Lung microvascular endothelial cell (primary cell): ENCODE measurements around the gene C1orf87. TPM values are rescaled to one million over a fixed set of nuclear protein-coding genes. Genes with fewer than 3 reads are reported as not detected.
"Not testable (repeated sequence)": the region's sequence is repeated elsewhere in the genome, so short reads cannot be mapped to it uniquely, and the experiment has no call there.

Experiments
- DNase-seq, 2 donors: peaks; one replicate each; pipeline versions ENCODE4 v3.0.0 to v3.0.0-alpha.2; 2010; ENCODE audit warnings: low read depth in 2 of 2
- total RNA-seq: library from RNA; depleted of rRNA; stranded (reverse); fragments of >200 nt; gene quantifications from 2 replicates; pipeline ENCODE4 v1.2.1, GENCODE V29; 2014

The C1orf87 gene
- total RNA-seq, 1 donor from 2014 or later, result not detected

- no peak for DNase-seq
Observed at GRCh38 chr1:59994302-59995198, 79.0 kb downstream of the C1orf87 start.

DNA sequence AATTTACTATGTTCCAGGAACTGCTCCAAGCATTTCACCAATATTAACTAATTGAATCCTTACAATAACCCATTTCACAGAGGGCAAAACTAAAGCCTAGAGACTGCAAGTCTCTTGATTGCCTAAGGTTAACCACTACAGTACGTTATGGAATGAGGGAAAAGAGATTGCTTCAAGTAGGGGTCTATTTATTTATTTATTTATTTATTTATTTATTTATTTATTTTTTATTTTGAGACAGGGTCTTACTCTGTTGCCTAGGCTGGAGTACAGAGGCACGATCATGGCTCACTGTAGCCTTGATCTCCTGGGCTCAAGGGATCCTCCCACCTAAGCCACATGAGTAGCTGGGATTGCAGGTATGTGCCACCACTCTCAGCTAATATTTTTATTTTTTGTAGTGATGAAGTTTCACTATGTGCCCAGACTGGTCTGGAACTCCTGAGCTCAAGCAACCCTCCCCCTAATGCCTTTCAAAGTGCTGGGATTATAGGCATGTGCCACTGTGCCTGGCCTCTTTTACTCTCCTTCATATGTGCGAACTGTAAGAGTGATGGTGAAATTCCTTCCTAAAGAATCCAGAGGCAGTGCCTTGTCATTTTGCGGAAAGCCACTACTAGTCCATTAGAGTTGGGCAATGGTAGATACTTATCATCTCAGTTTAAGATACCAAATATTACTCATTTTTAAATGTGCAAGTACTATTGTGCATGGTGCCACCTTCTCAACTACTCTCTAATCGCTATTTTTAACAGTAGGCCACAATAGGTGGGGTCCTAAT, 81.3 kb downstream of the C1orf87 start:
- DNase-seq, result no peak

DNA sequence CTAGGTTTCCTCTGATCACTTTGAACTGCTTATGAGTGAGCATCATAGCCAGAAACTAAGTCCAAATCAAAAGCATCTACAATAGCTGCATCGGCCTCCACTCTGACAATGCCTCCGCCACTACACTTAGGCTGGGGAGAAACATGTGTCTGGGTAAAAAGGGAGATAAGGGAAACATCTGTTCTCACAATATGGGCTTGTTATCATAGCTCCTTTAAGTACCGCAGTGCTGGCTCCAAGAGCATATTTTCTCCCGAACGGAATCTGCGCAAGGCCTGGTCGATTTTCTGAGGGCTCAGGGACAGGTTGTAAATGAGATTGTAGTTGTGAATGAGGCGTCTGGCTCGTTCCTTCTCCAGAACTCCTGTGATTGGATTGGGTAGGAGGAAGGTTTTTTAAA, 83.1 kb downstream of the C1orf87 start:
- no peak for DNase-seq

- no peak for DNase-seq
Observed at GRCh38 chr1:59986516-59987310, 86.9 kb downstream of the C1orf87 start.

DNA sequence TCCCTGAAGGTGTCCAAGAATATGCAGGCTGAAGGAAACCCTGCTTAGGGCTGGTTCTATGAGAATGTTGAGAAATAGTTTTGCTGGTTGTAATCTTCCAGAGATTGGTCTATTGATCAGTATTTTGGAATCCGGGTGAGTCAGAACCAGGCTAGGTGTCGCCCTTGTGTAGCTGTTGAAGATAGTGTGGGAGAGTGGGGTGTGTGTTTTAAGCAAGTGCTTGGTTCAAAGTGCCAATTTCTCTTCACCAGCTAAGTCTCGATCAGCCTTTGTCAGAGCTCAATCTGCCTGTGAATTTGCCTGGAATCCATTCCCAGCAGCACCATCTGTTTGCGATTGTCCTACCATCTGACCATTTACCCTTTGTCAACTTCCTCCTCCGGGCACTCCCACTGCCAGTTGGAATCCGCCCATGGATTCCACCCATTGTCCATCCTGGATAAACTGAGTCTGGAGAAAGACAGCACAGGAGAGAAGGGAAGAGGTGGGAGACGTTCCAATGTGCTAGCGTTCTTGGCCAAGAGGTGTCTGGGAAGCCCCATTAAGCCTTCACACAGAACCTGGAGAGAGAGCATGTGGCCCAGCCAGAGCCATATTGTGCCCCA, 87.6 kb downstream of the C1orf87 start:
- no peak for DNase-seq

GRCh38 chr1:59979666-59980065, 93.9 kb downstream of the C1orf87 start:
- no peak for DNase-seq

DNA sequence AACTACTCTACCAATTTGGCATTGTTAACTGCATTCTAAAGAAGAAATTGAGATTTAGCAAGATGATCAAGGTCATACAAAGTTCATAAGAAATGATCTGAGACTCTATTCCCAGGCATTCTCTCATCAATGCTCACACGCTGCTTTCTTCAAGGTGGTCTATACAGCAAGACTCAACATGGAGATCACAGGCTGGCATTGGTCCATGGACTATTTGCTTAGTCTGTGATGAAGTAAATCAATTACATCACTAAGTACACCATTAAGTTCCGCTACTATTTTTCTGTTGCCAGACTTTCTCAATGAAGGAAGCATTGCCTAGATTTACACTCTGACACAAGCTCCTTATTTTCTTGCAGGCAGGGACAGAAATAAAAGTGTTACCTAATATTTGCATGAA, 95.1 kb downstream of the C1orf87 start:
- no peak for DNase-seq

GRCh38 chr1:59978026-59978425, 95.5 kb downstream of the C1orf87 start:
- DNase-seq, result no peak

DNA sequence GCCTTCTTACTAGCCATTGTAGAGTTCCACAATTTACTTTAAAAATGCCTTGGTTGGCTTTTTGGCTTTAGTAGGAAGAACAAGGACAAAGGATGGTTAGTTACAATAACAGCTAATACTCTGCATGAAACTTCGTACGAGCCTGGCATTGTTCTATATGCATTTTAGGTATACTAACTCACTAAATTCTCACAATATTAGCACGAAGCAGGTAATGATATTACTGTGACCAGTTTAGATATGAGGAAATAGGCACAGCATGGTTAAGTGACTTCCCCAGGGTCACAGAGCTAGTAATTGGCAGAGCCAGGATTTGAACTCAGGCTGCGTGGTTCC, 96.5 kb downstream of the C1orf87 start:
- no peak for DNase-seq

DNA sequence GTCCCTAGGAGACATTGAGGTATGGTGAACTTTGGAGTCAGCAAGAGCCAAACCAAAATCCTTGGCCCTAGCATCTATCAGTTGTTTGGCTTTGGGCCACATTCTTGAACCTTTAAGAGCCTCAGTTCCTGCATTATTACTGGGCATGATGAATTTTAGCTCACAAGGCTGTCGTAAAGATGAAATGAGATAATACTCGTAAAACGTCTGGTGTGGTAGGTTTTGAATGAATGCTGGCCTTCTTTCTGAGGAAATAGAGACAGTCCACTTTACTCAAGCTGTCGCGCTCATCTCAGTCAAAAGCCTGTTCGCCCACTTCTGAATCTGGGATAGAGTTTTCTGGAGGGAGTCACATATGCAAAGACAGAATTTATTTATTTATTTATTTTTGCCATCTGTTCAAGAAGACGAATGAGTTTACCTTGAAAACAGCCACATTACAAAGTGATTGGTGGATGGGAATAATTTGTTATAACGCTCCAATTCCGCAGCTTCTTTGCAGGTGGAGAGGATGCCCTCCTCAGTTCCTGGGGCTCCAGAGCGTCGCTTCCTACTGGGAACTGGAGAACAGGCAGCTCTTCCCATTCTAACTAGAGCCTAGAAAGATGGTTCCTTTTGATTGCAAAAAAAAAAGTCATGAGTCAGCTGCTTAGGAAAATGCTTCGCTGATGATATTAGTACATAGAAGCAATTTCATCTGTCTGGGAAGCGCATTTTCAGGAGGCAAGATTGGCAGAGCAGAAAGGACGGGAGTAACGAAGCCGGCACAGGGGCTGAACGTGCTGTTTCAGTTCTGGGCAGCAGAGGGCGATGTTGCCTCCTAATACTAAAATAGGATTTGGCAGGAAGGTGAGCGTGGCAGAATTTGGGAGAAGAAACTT, 97.1 kb downstream of the C1orf87 start:
- DNase-seq, result peak; percentile 52 to 65

- DNase-seq, result no peak
Observed at GRCh38 chr1:59973719-59974118, 99.9 kb downstream of the C1orf87 start.

DNA sequence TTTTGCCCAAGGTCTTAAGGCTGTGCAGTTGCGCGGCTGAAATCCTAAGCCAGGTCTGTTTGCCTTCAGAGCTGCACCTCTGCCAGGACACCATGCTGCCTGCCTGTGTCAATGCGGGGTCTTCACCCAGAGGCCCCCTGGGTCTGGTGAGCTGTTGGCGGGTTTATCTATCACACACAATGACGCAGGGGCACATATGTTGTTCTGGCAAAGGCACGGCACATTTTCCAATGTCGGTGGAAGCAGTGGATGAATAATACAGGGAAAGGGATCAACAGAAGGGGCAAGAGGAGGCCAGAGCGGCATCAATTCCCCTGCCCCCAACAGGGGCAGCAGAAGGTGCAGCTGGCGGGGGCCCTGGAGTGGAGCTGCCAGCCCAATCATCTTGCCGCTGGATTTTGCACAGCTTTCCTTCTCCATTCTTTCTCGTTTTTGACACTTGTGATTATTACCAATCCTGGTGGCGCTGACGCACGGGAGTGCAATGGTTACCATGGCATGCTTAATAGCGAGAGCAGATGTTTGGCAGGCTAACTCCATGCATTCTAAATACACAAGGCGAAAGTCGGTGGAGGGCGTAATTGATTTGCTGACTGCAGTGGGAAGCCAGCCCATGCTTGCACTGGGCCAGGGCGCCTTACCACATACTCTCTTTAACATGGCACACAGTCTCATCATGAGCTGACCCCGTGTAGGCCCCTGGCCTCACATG, 101.2 kb downstream of the C1orf87 start:
- no peak for DNase-seq

- peak; percentile 62 to 70 for DNase-seq
Observed at GRCh38 chr1:59971464-59971911, 102.1 kb downstream of the C1orf87 start.

GRCh38 chr1:59969542-59970175, 103.9 kb downstream of the C1orf87 start:
- not testable (repeated sequence) for DNase-seq

- not testable (repeated sequence) for DNase-seq
Observed at GRCh38 chr1:59968746-59969145, 104.8 kb downstream of the C1orf87 start.

GRCh38 chr1:59967780-59968179, 105.8 kb downstream of the C1orf87 start:
- no peak for DNase-seq

DNA sequence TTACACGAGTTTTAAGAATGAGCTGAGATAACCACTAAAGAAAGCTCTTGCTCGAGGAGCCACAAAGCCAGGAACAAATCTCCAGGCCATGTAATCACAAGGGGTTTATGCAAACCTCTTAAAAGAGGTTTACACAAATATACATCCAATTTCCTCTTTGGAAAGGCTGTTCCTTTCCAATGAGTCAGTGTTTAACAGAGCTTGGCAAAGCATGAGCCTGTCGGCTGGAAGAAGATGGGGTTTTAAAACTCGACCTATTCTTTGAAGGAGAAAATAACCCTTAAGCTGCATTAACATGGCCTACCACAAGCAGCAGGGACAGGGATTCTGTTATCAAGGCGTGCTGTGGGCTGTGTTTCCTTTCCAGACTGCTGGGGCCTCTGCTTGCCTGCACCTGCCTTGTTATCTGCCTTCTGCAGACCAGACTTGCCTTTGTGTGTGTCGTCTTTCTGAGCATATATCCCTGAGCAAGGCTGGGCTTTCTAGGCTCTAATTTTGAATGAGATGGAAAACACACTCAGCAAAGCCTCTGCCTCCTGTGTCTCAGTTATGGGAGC, 106.4 kb downstream of the C1orf87 start:
- DNase-seq, result peak in 1 of 2 donors; percentile 21

- no peak for DNase-seq
Observed at GRCh38 chr1:59952065-59952464, 121.5 kb downstream of the C1orf87 start.

DNA sequence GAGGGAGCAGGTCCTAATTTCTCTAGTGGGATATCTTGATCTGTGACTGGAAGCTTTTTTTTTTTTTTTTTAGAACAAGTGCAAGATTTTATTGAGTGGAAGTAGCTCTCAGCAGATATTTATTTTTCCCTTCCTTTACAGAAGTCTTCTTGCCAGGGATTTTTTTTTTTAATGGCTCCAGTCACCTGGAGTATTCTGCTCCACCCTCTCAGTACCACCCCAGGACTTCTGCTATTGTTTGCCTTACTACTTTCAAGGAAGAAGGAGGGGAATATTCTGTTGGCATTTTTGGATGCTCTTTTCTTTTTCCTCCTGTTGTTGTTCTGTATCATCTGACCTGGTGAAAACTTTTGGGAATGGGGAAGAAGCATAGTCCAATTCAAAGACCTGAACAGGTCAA, 123.9 kb downstream of the C1orf87 start:
- no peak for DNase-seq
